Esophagus muscularis mucosa (tissue), 4 donors: Measurements from ENCODE around the gene DUSP2. TPM values are rescaled to one million over a fixed set of nuclear protein-coding genes. Genes with fewer than 3 reads are reported as not detected.

ENCODE experiments used
- DNase-seq: peaks from one replicate; pipeline ENCODE4 v3.0.0-alpha.2; 2017; ENCODE audit errors: extremely low spot score
- H3K27ac ChIP-seq, 4 donors: fragments of 200-600 bp; sonication (generic); replicated peaks in 1 of 4; 1 replicate in 3 of 4; 2 replicates in 1 of 4; pipeline ENCODE4 v1.5.1; 2016 to 2019; ENCODE audit warnings: mild to moderate bottlenecking in 1 of 4
- H3K27me3 ChIP-seq, 4 donors: fragments of 200-600 bp; sonication (generic); one replicate each; pipeline versions ENCODE4 v1.5.1 to v1.6.0; 2016 to 2019
- H3K36me3 ChIP-seq, 4 donors: fragments of 200-600 bp; sonication (generic); one replicate each; pipeline ENCODE4 v1.5.1; 2016 to 2019
- H3K4me1 ChIP-seq, 4 donors: fragments of 200-600 bp; sonication (generic); one replicate each; pipeline ENCODE4 v1.5.1; 2016 to 2019
- H3K4me3 ChIP-seq, 4 donors: fragments of 200-600 bp; sonication (generic); 1 replicate in 2 of 4; 2 replicates in 2 of 4; pipeline ENCODE4 v1.5.1; 2016 to 2019; ENCODE audit warnings: mild to moderate bottlenecking in 4 of 4, moderate library complexity in 1 of 4
- H3K9me3 ChIP-seq, 4 donors: fragments of 200-600 bp; sonication (generic); 1 replicate in 3 of 4; 2 replicates in 1 of 4; pipeline ENCODE4 v1.5.1; 2016 to 2019
- CTCF ChIP-seq, 3 experiments: fragments of 200-600 bp in 2 of 3; fragments of 450-650 bp in 1 of 3; sonication (generic) in 2 of 3; IDR thresholded peaks; one replicate each; pipeline ENCODE4 v1.5.1; 2017 to 2019; ENCODE audit warnings: antibody characterized with exemption in 3 of 3, mild to moderate bottlenecking in 2 of 3, moderate library complexity in 1 of 3
- EP300 ChIP-seq: sonication (generic); formaldehyde crosslinking; IDR thresholded peaks from one replicate; pipeline ENCODE4 v1.6.1; 2017; ENCODE audit warnings: antibody characterized with exemption
- POLR2A ChIP-seq: fragments of 450-650 bp; IDR thresholded peaks from one replicate; pipeline ENCODE4 v1.6.1; 2017; ENCODE audit warnings: antibody characterized with exemption, moderate library complexity, mild to moderate bottlenecking, low read depth
- POLR2AphosphoS5 ChIP-seq, 2 donors: sonication (generic); formaldehyde crosslinking; IDR thresholded peaks; one replicate each; pipeline ENCODE4 v1.6.1; 2017; ENCODE audit warnings: antibody characterized with exemption in 2 of 2
- WGBS: methylation state at CpG from one replicate; pipeline ENCODE4 v1.1.5; 2018; 5-methylcytosine and 5-hydroxymethylcytosine counted together
- intact Hi-C: fragments of 100-400 bp; cut with DNase I; formaldehyde crosslinking; loops from one replicate; pipeline ENCODE4 v1.15.1; 2023
- total RNA-seq, 4 donors: library from RNA; depleted of rRNA; stranded (reverse); fragments of >200 nt; gene quantifications; one replicate each; pipeline versions ENCODE4 v1.1.0 to v1.2.1, GENCODE V29; 2016

Gene DUSP2
- total RNA-seq, 4 donors from 2014 or later = 1.1 to 5.5 (median 1.7) TPM

GRCh38 chr2:96154506-96155380 lies 9.5 kb upstream of the DUSP2 start:
- Histone ChIP-seq H3K4me3 (no peak overlapping the region), H3K9me3 (no peaks in the 10 kb centered on the region), H3K27ac (no peak overlapping the region), H3K4me1 (no peaks in the 10 kb centered on the region), H3K36me3 (no peaks in the 10 kb centered on the region), H3K27me3 (peaks cover 0 to 26% (median 0%) of the 10 kb centered on the region in 4 donors)
- DNase-seq = no peak
- no peak for TF ChIP-seq POLR2A
- WGBS = 94% methylated on average over 10 of the region's 16 CpGs
- intact Hi-C loops = no loop called here

GRCh38 chr2:96153991-96154431 lies 8.8 kb upstream of the DUSP2 start:
- Histone ChIP-seq H3K27ac (no peak overlapping the region), H3K9me3 (no peaks in the 10 kb centered on the region), H3K36me3 (no peaks in the 10 kb centered on the region), H3K27me3 (peaks cover 0 to 26% (median 0%) of the 10 kb centered on the region in 4 donors), H3K4me3 (no peak overlapping the region), H3K4me1 (peaks cover 0 to 1% (median under 1%) of the 10 kb centered on the region in 4 donors)
- intact Hi-C loops = no loop called here
- WGBS = 96% methylated on average over 4 of the region's 7 CpGs
- TF ChIP-seq EP300 = no peak
- no peak for TF ChIP-seq POLR2AphosphoS5 (IDR thresholded peaks at IDR 0.05)
- TF ChIP-seq CTCF (IDR thresholded peaks at IDR 0.05) = no peak
- TF ChIP-seq POLR2A = no peak
- DNase-seq = no peak

GRCh38 chr2:96153291-96153713 lies 8.1 kb upstream of the DUSP2 start:
- WGBS = 100% methylated on average over 2 of the region's 7 CpGs
- Histone ChIP-seq H3K4me1 (peaks cover 0 to 8% (median 7%) of the 10 kb centered on the region in 4 donors), H3K36me3 (no peaks in the 10 kb centered on the region), H3K9me3 (no peaks in the 10 kb centered on the region), H3K4me3 (no peak overlapping the region), H3K27me3 (peaks cover 0 to 26% (median 0%) of the 10 kb centered on the region in 4 donors), H3K27ac (no peak overlapping the region)
- TF ChIP-seq POLR2A = no peak
- TF ChIP-seq POLR2AphosphoS5 (IDR thresholded peaks at IDR 0.05) = no peak
- no peak for TF ChIP-seq EP300
- TF ChIP-seq CTCF (IDR thresholded peaks at IDR 0.05) = no peak
- no peak for DNase-seq
- intact Hi-C loops = no loop called here

- no peak overlapping the region for H3K27ac ChIP-seq
- WGBS = 79% methylated on average over 11 of the region's 13 CpGs
- TF ChIP-seq CTCF (IDR thresholded peaks at IDR 0.05) (no peak), POLR2A (no peak), POLR2AphosphoS5 (IDR thresholded peaks at IDR 0.05) (no peak), EP300 (no peak)
- DNase-seq = no peak
- H3K4me3 ChIP-seq = no peak overlapping the region
- H3K36me3 ChIP-seq = no peaks in the 10 kb centered on the region
- no peaks in the 10 kb centered on the region for H3K9me3 ChIP-seq
- intact Hi-C loops = no loop called here
- peaks cover 4 to 16% (median 15%) of the 10 kb centered on the region in 4 donors for H3K4me1 ChIP-seq
- H3K27me3 ChIP-seq = peaks cover 0 to 18% (median 0%) of the 10 kb centered on the region in 4 donors
Observed at GRCh38 chr2:96152304-96153161, 7.3 kb upstream of the DUSP2 start.
